Inflammatory macrophage treated with lipopolysaccharide for 4 hours (primary cell): Measurements from ENCODE around the gene ACAD10.
A peak's percentile ranks its signal among the peaks of the same experiment; 100 is the strongest.
"Not testable (repeated sequence)": the region's sequence is repeated elsewhere in the genome, so short reads cannot be mapped to it uniquely, and the experiment has no call there.

Experiments
- DNase-seq: peaks from one replicate; pipeline ENCODE4 v3.0.0-alpha.2; 2020

Gene ACAD10

DNA sequence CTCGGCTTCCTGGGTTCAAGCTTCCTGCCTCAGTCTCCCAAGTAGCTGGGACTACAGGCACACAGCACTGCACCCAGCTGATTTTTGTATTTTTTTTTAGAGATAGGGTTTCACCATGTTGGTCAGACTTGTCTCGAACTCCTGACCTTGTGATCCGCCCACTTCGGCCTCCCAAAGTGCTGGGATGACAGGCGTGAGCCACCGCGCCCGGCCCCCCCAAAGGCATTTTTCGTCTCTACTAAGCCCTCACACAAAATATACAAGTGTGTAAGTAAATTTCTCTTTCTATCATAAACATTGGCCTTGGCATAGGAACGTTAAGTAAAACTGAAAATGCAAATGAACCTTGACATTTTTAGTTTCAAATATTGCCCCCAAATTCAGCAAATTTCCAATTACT lies 2.1 kb downstream of the ACAD10 start:
- DNase-seq: no peak

DNA sequence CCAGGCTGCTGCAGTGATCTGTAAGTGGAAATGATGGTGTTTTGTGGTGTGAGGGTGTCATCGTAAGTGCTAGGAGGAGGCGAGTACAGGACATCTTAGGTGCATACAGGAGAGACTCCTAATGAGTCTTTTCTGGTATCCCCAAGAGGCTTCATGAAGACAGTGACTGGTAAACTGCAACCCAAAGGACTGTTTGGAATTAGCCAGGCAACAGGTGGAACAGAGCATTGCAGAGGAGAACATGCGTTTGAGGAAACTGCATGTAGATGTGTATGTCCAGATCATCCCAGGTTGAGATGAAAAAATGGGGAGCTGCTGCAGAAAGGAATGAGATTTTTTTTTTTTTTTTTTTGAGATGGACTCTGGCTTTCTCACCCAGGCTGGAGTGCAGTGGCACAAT lies 5.4 kb downstream of the ACAD10 start:
- DNase-seq: no peak

DNA sequence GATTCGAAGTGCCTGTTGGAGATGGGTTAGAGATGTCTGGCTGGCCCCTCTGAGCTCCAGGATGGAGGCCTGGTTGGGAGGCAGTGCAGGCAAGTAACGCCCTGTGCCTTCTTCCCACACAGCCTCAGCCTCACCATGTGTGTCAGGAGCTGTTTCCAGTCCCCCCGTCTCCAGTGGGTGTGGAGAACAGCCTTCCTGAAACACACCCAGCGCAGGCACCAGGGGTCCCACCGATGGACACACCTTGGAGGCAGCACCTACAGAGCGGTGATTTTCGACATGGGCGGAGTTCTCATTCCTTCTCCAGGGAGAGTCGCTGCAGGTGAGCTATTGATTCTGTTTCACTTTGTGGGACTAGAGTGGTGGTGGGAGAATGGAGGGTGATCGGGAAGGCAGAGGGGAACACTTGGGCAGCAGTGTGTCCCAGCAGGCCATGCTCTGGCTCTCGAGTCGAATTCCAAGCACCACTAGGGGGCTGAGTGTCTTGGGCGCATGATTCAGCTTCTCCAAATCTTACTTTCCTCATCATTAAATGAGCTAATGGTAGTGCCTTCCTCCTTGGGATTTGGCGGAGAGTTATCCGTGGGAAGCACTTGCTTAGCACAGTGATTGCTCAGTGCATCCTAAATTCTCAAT lies 6.8 kb downstream of the ACAD10 start:
- peak; percentile 25 for DNase-seq

DNA sequence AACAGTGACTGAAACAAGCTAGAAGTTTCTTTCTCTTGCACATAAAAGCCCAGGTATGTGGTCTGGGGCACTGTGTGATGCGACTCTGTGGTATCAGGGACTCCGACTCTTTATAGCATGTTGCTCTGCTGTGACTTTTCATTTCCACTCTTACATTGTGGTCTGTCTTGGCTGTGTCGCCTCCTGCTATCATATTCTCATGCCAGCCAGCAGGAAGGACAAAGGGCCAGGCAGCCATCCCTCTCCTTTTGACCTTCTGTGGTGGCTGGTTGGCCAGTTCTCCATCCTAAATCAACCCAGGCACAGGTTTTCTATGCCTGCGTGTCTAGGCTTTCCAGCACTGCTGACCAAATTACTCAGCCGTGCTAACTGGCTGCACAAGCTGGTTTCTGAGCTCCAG lies 8.0 kb downstream of the ACAD10 start:
- DNase-seq: no peak

DNA sequence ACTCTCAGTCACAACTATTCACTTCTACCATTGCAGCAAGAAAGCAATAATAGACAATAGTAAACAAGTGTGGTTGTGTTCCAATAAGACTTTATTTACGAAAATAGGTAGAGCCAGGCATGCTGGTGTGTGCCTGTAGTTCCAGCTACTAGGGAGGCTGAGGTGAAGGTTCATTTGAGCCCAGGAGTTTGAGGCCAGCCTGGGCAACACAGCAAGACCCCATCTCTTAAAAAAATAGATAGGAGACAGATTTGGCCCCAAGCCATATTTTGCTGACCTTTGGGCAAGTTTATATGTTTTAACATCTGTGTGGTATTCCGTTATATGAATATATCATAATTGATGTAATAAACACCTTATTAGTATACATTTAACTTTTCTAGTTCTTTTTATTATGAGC lies 14.1 kb downstream of the ACAD10 start:
- DNase-seq: no peak

DNA sequence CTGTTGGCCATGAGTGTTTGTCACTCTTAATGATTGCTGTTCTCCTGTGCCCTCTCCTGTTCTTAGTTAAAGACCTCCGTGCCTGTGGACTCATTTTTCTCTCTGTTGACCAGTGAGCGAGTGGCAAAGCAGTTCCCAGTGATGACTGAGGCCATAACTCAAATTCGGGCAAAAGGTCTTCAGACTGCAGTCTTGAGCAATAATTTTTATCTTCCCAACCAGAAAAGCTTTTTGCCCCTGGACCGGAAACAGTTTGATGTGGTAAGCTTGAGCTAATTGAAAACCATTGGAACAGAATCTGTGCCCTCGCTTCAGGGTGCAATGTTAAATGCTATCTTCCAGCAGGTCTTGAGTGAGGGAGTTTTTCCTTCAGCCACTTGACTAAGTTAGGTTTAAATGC lies 19.8 kb downstream of the ACAD10 start:
- DNase-seq: no peak

DNA sequence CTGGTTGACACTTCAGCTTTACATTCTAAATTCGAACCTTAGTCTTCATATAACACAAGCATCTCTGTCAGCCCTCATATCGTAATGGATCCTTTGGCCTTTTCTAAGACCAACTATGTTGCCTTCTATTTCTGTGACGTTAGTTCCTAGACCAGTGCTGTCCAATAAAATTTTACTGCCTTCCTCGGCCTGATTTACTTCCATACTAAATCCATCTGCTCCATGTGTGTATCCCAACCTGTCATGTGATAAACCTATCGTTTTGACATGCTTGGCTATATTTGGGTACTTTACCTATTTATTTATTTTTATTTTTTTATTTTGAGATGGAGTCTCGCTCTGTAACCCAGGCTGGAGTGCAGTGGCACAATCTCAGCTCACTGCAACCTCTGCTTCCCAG lies 20.3 kb downstream of the ACAD10 start:
- DNase-seq: no peak

DNA sequence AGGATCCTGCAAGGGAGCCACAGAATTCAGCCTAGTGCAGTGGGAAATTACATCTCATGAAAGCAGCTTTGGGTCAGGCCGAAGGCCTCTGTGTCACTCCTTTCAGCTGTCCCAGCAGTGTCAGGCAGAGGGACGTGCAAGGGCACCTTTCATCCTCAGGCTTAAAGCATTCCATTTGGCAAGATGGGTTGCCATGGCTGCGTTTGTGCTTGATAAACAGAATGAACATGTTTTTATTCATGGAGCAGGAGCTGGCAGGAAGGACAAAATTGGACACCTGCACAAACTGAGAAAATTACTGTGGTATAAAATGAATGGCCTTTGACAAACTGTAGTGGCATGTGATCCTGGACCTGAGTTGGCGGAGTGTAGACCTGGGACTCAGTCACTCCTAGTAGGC lies 29.4 kb downstream of the ACAD10 start:
- no peak for DNase-seq

DNA sequence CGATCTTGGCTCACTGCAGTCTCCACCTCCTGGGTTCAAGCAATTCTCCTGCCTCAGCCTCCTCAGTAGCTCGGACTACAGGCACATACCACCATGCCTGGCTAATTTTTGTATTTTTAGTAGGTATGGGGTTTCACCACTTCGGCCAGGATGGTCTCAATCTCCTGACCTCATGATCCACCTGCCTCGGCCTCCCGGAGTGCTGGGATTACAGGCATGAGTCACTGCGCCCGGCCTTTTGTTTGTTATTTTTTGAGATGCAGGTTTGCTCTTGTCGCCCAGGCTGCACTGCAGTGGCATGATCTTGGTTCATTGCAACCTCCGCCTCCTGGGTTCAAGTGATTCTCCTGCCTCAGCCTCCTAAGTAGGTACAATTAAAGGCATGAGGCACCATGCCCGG lies 33.5 kb downstream of the ACAD10 start:
- DNase-seq: not testable (repeated sequence)

DNA sequence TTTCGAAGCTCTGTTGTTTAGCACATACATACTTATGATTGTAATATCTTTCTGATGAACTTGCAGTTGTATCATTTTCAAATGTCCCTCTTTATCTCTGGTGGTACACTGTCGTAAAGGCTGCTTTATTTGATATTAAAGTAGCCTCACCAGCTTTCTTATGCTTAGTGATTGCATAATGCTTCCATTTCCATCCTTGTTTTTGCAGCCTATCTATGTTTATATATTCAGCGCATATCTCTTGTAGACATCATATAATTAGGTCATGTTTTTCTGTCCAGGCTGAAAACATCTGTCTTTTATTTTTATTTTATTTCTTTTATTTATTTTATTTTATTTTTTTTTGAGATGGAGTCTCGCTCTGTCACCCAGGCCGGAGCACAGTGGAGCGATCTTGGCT lies 34.6 kb downstream of the ACAD10 start:
- DNase-seq: no peak

DNA sequence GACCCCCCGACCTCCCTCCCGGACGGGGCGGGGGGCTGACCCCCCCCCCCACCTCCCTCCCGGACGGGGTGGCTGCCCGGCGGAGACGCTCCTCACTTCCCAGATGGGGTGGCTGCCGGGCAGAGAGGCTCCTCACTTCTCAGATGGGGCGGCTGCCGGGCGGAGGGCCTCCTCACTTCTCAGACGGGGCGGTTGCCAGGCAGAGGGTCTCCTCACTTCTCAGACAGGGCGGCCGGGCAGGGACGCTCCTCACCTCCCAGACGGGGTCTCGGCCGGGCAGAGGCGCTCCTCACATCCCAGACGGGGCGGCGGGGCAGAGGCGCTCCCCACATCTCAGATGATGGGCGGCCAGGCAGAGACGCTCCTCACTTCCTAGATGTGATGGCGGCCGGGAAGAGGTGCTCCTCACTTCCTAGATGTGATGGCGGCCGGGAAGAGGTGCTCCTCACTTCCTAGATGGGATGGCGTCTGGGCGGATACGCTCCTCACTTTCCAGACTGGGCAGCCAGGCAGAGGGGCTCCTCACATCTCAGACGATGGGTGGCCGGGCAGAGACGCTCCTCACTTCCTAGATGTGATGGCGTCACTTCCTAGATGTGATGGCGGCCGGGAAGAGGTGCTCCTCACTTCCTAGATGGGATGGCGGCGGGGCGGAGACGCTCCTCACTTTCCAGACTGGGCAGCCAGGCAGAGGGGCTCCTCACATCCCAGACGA lies 38.0 kb downstream of the ACAD10 start:
- not testable (repeated sequence) for DNase-seq

DNA sequence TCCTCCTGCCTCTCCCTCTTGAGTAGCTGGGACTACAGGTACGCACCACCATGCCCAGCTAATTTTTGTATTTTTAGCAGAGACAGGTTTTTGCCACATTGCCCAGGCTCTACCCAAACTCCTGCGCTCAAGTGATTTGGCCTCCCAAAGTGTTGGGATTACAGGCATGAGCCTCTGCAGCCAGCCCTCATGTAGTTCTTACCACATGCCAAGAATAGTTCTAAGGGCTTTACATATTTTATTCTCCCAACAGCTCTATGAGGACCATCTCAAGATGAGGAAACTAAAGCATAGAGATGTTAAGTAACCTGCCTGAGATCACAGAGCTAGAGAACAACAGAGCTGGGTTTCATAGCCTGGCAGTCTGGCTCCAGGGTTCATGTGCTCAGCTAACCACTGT lies 42.9 kb downstream of the ACAD10 start:
- DNase-seq: no peak

DNA sequence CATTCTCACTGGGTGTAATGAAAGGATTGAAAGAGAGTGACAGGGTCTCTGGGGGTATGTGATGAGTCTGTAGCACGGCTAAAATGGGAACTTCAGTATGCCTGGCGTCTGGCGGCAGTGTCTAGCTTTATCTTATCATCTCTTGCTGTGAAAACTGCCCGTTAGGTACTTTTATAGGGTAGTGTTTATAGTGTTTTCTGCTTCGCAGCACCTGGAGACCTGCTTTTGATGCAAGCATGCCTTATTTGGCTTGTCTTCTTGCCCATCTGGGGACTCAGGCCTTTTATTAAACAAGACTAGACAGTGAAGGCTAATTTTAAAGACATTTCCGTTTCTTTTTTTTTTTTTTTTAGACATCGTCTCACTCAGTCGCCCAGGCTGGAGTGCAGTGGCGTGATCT lies 44.6 kb downstream of the ACAD10 start:
- no peak for DNase-seq

DNA sequence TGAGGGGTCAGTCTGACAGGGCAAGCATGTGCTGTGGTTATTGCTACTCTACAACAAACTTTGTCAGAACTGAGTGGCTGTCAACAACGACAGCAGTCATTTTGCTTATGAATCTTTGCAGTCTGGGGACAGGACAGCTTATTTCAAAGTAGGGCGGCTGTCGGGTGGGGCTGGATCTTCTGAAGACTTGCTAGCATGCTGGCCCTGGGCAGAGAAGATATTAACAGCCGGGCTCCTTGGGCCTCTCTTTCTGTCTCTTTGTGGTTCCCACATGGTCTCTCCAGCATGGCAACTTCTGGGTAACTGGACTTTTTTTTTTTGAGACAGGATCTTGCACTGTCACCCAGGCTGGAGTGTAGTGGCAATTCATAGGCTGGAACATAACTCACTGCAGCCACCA lies 46.9 kb downstream of the ACAD10 start:
- no peak for DNase-seq

DNA sequence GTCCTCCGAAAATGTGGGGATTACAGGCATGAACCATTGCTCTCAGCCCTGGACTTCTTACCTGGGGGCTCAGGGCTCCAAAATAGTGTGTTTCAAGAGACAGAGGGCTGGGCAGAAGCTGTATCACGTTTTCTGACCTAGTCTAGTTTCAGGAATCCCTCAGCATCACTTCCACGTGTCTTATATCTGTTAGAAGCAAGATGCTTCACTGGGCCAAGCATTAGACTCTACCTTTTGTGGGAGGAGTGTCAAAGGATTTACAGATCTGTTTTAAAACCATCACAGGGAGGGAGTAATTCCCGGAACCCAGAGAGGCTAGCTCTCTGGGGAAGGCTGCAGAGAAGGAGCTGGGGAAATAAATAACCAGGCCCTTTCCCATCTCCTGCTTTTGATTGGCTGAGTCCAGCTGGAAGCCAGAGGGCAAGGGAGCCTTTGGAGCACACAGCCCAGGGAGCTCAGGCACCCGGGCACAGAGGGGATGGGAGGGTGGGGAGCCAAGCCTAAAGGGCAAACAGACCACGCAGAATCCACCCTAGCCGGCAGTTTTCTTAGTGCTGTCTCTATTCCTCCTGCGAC lies 47.6 kb downstream of the ACAD10 start:
- no peak for DNase-seq

DNA sequence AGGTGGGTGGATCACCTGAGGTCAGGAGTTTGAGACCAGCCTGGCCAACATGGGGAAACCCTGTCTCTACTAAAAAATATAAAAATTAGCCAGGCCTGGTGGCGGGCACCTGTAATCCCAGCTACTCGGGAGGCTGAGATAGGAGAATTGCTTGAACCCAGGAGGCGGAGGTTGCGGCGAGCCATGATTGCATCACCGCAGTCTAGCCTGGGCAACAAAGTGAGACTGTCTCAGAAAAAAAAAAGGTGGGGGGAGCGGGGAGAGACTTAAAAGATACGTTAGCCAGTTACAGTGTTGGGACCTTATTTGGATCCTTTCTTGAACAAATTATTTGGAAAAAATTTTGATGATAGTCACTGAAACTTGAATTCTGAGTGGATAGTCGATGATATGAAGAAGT lies 53.7 kb downstream of the ACAD10 start:
- DNase-seq: not testable (repeated sequence)

DNA sequence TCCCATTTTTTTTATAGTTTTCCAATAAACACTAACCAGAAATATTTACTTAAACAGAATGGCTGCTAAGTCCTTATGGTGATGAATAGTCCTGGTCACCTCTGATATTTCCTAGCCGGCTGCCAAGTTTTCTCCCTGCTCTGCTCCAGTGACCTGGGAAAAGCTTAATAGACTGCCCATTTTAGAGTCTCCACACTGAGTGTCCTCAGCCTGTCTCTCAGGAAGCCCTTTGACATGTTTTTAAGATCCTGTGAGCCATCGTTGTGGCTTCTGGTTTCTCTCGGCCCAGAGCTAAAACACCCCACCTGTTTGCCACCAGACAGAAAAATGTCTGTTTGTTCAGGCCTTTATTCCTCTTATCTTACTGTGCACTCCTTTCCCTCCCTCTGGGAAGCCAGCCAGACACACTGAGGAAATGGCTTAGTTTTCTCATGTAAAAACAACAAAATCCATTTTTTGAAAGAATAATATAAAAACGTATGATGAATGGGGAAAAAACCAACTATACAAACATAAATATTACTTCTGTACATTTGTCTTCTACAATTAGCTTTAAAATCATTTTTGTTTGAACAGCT lies 55.5 kb downstream of the ACAD10 start:
- no peak for DNase-seq

DNA sequence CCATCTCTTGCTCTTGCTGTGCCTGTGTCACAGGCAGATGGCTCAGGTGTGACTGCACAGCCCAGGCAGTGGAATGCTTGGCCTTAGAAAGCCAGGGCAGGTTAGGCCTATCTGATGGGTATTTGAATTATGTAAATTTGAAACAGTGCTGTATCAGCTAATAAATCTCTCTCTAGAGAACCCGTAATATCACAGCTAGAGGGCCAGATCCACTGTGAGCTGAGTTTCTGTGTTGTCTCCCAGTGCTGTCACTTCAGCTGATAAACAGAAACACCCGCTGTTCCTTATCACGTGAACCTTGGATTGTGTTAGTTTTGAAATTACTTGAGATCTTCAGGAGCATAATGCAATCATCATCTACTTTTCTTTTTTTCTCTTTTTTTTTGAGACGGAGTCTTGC lies 59.4 kb downstream of the ACAD10 start:
- no peak for DNase-seq

DNA sequence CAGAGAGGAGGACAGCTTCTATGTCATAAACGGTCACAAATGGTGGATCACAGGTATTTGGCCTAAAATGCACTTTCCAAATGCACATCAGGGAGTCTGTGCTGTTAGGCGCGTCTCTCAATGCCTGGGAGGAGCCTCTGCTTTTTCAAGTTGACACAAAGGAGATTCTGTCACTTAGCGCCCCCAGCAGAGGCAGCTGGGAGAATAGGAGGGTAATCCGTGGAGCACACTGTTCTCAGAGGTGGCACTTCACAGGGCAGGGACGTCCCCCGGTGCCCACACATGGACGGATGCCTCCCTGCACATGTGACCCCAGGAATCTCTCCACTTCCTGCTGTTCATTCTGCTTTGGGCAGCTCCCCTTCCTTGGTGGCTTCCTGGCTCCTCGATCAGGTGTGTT lies 61.5 kb downstream of the ACAD10 start:
- DNase-seq: no peak

DNA sequence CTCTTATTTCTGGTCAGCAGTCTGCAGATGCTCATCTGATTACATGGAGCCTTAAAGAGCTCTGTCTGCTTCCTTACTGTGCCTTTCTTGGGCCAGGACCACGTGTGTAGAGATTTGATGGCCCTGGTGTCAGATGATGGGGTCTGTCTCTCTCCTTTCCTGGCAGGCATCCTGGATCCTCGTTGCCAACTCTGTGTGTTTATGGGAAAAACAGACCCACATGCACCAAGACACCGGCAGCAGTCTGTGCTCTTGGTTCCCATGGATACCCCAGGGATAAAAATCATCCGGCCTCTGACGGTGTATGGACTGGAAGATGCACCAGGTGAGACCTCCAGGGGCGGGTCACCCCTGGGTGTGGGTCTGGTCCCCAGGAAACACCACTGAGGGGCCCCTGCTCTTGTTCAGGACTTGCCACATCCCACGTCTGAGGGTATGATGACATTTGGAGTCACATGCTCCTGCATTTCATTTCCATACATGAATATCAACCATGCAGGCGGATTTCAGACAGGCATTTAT lies 62.4 kb downstream of the ACAD10 start:
- DNase-seq: no peak

DNA sequence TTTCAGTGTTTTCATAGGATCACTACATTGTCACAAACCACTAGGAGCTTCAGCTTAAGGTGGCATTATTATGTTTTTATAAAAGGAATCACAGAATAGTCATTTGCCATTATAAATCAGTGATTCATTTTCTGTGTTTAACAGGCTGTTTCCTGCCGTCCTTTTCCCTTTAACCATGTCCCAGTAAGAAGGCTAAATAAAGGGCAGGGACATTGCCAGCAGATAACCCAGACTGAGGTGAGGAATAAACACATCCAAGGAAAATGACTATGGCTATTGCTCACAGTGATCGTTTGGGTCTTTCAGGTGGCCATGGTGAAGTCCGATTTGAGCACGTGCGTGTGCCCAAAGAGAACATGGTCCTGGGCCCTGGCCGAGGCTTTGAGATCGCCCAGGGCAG lies 63.0 kb downstream of the ACAD10 start:
- DNase-seq: no peak

DNA sequence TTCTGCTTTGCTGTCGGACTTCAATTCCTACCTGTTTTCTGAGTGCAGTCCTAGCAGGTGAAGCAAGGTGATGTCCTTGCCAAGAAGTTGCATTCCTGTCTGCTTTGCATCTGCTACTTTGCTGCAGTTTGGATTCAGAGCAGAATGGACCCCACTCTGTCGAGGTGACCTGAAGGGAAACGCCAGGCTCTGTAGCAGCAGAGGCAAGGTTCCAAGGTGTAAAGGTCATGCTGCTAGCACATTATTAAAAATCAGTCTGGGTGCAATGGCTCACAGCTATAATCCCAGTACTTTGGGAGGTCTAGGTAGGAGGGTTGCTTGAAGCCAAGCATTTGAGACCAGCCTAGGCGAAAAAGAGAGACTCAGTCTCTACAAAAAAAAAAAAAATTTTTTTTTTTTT lies 63.5 kb downstream of the ACAD10 start:
- no peak for DNase-seq

DNA sequence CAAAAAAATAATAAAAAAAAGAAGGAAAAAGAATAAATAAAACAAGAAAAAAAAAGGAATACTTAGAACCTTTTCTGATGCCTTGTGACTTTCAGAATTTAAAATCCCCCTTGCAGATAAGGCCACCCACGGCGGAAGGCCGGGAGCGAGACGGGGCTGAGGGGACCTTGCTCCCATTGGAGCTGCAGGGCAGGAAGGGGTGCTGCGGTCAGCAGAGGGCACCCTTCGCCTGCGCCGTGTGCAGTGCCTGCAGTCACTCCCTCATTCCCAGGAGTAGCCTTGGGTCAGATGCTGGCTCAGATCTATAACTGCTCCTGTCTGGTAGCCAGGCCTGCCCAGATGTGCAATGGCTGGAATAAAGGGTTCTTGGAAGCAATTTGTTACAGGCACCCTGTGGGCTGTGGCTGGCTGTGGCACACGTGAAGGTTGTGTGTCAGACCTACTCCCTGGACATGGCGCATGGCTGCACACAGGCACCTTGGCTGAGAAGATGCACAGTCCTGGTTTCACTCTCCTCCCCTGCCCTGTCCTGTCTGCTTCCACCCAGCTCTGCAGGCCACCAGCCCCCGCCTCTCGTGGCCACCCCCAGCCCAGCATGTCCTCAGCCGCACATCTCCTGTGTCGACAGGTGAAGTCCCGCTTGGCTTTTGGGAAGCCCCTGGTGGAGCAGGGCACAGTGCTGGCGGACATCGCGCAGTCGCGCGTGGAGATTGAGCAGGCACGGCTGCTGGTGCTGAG lies 67.5 kb downstream of the ACAD10 start:
- peak; percentile 45 for DNase-seq
